Neuron (in vitro differentiated cells): ENCODE measurements around the gene SLC36A3.
"Not testable (repeated sequence)": the region's sequence is repeated elsewhere in the genome, so short reads cannot be mapped to it uniquely, and the experiment has no call there.

Experiments used
- H2AFZ ChIP-seq: one replicate; pipeline ENCODE4 v1.6.1; 2013; ENCODE audit warnings: low read depth, mild to moderate bottlenecking, inconsistent platforms, low read length, moderate library complexity
- H3K27me3 ChIP-seq: one replicate; pipeline ENCODE4 v1.6.1; 2013; ENCODE audit warnings: low read length; ENCODE audit not compliant: insufficient read depth
- H3K36me3 ChIP-seq: one replicate; pipeline ENCODE4 v1.6.1; 2013; ENCODE audit warnings: low read length; ENCODE audit not compliant: insufficient read depth
- H3K4me1 ChIP-seq: one replicate; pipeline ENCODE4 v1.6.1; 2013; ENCODE audit warnings: low read length; ENCODE audit not compliant: insufficient read depth
- H3K4me3 ChIP-seq: 2 replicates; pipeline ENCODE4 v1.5.1; 2013; ENCODE audit warnings: mild to moderate bottlenecking, low read length, moderate library complexity
- H3K9me3 ChIP-seq: one replicate; pipeline ENCODE4 v1.6.1; 2013; ENCODE audit warnings: low read length

SLC36A3 gene

DNA sequence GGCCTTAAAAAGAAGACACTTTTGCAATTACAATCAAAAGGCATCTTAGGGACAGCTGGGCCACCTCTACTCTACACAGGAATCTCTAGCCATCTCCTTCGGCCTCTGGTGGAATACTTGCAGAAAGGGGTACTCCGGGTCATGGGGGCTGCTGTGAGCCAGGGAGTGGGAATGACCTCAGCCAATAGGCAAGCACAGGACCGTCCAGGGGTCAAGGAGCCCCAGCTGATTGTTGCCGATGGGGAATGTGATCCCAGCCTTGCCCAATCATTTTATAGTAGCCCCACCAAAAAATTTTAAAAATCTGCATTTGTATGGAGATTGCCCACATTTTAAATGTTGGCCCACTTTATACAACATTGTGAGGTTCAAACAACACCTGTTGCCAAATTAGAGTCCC is 16.9 kb upstream of the SLC36A3 start:
- H3K27me3 ChIP-seq = no peaks in the 10 kb centered on the region
- H3K4me1 ChIP-seq = peaks cover 5% of the 10 kb centered on the region
- H2AFZ ChIP-seq = no peak overlapping the region
- no peak overlapping the region for H3K4me3 ChIP-seq
- H3K36me3 ChIP-seq = no peaks in the 10 kb centered on the region
- no peaks in the 10 kb centered on the region for H3K9me3 ChIP-seq

DNA sequence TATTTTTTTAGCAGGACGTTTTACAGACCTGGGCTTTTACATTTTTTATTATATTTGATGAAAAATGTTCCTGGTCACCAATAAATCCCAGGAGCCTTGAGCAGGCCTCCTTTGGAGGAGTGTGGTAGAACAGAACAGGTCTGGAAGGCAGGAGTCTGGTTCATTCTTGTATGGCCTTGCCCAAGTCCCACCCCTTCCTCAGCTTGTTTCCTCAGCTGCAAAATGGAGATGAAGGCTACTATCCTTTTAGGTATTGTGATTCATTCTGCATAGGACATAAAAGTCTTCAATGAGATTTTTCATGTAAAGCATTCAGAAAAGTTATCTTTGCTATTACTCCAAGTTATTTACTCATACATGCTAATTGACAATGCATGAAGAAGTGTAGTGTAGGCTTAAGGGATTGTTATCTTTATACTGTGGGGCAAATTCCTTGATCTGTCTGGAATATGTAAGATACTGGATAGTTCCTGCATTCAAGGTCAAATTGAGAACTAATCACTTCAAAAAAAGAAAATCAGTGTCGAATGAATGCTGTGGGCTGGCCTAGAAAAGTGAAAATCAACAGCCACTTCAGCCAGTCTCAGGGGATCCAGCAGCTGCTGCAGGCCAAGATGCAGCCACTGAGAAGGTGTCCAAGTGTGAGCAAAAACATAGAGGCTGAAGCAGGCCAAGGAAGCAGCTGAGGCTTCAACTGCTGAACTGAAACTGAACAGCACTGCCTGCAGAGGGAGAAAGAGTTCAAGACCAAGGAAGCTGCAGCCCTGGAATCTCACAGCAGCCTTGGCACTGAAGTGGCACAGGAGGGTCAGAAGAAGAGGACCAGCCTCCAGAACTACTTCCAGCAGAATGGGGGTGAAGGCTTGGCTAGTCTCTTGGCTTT is 15.5 kb upstream of the SLC36A3 start:
- Histone ChIP-seq H3K36me3 (no peaks in the 10 kb centered on the region), H3K27me3 (no peaks in the 10 kb centered on the region), H3K4me1 (peaks cover 5% of the 10 kb centered on the region), H3K4me3 (no peak overlapping the region), H3K9me3 (no peaks in the 10 kb centered on the region), H2AFZ (no peak overlapping the region)

DNA sequence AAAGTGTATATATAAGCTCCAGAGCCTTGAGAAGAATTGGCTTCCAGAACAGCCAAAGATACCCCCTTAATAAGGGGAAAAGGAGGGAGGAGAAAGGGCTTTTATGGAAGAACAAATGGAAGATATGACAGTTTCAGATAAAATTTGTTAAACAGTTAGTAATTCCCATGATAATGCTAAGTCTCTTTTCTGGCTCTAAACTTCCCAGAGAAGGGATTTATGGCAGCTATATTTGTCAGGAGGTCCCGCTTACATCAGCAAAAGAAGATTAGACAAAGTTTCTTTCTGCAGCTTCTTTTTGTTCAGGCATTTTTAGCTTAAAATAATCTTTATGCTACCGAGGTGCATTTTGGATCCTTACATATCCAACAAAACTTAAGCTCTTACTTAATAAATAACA is 14.3 kb upstream of the SLC36A3 start:
- Histone ChIP-seq H3K27me3 (no peaks in the 10 kb centered on the region), H3K4me3 (no peak overlapping the region), H3K4me1 (peaks cover 5% of the 10 kb centered on the region)

DNA sequence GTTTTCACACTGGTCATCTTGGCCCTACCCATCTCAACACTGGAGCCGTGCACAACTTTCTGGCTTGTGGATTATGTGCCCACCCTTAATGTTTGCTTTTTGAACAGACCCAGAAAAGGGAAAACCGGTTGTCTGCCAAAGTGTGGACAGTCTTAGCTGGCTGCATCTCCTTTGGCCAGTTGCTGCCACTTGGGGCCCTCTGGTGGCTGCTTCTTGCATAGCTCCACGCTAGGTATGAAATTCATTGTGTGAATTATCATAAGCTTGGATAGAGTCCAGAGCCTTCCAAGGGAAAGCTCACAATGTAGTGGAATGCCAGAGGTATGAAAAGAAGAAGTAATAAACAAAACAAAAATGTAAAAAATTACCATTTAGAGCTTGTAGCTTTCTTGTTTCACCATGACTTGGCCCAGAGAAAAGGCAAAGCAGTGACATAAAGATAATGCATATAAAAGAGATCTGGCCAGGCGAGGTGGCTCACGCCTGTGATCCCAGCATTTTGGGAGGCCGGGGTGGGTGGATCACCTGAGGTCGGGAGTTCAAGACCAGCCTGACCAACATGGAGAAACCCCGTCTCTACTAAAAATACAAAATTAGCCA is 12.5 kb upstream of the SLC36A3 start:
- no peaks in the 10 kb centered on the region for H3K4me1 ChIP-seq
- H3K27me3 ChIP-seq = no peaks in the 10 kb centered on the region
- no peaks in the 10 kb centered on the region for H3K36me3 ChIP-seq
- H3K9me3 ChIP-seq = no peaks in the 10 kb centered on the region
- H2AFZ ChIP-seq = no peak overlapping the region
- no peak overlapping the region for H3K4me3 ChIP-seq

More for the DNA sequence above, 14.3 kb upstream of the SLC36A3 start:
- Histone ChIP-seq H3K36me3 (no peaks in the 10 kb centered on the region), H3K9me3 (no peaks in the 10 kb centered on the region), H2AFZ (no peak overlapping the region)

DNA sequence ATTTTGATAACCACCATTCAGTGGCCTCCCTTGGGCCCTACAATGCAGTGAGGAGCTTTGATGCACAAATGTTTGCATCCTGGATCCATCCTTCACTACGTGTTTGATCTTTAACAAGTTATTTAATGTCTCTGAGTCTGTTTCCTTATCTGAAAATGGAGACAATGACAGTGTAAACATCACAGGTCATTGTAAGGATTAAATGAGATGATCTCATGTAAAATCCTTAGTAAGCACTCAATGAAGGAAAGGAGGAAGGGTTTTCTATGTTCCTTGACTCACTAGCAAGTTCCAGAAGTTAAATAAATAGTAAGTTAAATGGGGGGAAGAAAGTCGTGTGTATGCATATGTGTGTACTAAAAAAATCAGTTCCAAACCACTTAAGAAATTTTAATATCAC is 9.8 kb upstream of the SLC36A3 start:
- no peaks in the 10 kb centered on the region for H3K4me1 ChIP-seq
- no peak overlapping the region for H2AFZ ChIP-seq
- H3K27me3 ChIP-seq = no peaks in the 10 kb centered on the region
- H3K4me3 ChIP-seq = no peak overlapping the region
- no peaks in the 10 kb centered on the region for H3K36me3 ChIP-seq
- H3K9me3 ChIP-seq = no peaks in the 10 kb centered on the region

DNA sequence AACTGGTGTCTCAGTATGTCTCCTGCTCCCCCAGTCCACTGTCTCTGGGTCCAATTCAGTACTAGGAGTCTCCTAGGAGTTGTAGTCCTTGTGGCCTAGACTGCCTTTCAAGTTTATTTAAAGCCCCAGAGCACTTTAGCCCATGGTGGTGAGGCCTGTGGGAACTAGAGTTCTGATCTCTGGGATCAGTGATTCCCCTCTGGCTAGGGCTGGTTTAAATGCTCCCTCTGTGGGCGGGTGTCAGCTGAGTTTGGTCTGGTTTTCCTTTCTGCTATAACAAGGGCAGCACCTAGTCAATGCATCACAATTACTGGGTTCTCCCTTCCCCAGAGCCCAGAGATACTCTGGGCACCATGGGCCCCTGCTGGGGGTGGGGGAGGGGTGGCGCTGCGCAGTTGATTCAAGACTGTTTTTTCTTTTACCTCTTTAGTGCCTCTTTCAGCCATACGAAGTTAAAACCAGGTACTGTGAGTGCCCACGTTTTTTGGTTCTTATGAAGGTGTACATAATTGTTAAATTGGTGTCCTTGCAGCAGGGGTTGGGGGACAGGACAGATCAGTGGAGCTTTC is 9.3 kb upstream of the SLC36A3 start:
- Histone ChIP-seq H3K9me3 (no peaks in the 10 kb centered on the region), H3K4me1 (no peaks in the 10 kb centered on the region), H3K4me3 (no peak overlapping the region), H3K36me3 (no peaks in the 10 kb centered on the region), H3K27me3 (no peaks in the 10 kb centered on the region), H2AFZ (no peak overlapping the region)

DNA sequence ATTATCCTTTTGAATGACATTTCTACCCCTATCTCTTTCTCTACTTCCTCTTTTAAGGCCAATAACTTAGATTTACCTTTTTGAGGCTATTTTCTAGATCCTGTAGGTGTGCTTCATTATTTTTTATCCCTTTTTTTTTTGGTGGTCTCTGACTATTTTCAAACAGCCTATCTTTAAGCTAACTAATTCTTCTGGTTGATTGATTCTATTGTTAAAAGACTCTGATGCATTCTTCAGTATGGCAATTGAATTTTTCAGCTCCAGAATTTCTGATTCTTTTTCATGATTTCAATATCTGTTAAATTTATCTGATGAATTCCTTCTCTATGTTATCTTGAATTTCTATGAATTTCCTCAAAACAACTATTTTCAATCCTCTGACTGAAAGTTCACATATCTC is 7.4 kb upstream of the SLC36A3 start:
- no peaks in the 10 kb centered on the region for H3K9me3 ChIP-seq
- no peak overlapping the region for H2AFZ ChIP-seq
- H3K27me3 ChIP-seq = no peaks in the 10 kb centered on the region
- H3K4me3 ChIP-seq = no peak overlapping the region
- H3K36me3 ChIP-seq = no peaks in the 10 kb centered on the region
- no peaks in the 10 kb centered on the region for H3K4me1 ChIP-seq

DNA sequence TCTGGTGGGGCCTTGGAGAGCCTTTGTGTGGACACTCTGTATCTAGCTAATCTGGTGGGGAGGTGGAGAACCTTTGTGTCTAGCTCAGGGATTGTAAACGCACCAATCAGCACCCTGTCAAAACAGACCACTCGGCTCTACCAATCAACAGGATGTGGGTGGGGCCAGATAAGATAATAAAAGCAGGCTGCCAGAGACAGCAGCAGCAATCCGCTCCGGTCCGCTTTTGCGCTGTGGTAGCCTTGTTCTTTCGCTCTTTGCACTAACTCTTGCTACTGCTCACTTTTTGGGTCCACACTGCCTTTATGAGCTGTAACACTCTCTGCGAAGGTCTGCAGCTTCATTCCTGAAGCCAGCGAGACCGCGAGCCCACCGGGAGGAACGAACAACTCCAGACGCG is 6.3 kb upstream of the SLC36A3 start:
- not testable (repeated sequence) for H2AFZ ChIP-seq, H3K4me3 ChIP-seq, H3K36me3 ChIP-seq, H3K4me1 ChIP-seq, H3K27me3 ChIP-seq, H3K9me3 ChIP-seq

DNA sequence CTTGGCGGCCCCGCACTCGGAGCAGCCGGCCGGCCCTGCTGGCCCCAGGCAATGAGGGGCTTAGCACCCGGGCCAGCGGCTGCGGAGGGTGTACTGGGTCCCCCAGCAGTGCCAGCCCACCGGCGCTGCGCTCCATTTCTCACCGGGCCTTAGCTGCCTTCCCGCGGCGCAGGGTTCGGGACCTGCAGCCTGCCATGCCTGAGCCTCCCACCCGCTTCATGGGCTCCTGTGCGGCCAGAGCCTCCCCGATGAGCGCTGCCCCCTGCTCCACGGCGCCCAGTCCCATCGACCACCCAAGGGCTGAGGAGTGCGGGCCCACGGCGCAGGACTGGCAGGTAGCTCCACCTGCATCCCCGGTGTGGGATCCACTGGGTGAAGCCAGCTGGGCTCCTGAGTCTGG is 5.7 kb upstream of the SLC36A3 start:
- not testable (repeated sequence) for H3K4me3 ChIP-seq, H3K27me3 ChIP-seq, H3K36me3 ChIP-seq, H2AFZ ChIP-seq, H3K9me3 ChIP-seq, H3K4me1 ChIP-seq

DNA sequence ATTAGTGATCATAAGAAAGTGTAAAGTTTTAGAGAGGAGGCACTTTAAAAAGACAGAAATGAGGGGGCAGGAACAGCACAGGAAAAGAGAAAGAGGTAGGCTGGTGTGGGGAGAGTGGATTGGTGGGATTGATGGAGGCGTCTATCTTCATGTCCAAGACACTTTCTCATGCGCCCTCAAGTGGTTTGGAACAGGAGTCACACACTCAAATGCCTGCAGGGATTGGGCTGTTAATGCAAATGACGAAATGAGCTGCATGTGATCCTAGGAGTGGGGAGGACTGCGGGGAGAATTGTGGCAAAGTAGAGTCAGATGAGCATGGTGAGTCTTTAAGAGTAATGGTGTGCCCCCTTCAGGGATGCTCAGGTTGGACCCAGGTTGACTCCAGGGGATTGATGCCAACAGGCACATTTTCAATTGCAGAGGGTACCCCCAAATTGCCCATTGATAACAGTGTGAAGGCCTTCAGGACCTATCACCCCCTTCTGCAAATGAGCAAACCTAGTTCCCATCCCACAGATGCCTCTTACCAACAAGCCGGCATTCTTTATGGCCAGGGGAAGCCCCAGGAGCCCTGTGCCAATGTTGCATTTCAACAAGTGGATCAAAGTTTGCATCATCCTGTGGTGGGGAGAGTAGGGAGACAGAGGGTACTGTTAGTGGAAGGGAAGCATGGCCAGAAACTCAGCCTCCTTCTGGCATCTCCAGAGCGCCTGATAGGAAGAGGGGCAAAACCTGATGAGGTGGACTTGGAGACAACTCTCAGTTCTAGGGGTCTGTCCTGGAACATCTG is 5.3 kb downstream of the SLC36A3 start:
- H3K4me1 ChIP-seq = no peaks in the 10 kb centered on the region
- no peaks in the 10 kb centered on the region for H3K27me3 ChIP-seq
- H3K9me3 ChIP-seq = no peaks in the 10 kb centered on the region
- H2AFZ ChIP-seq = no peak overlapping the region
- no peaks in the 10 kb centered on the region for H3K36me3 ChIP-seq
- no peak overlapping the region for H3K4me3 ChIP-seq

DNA sequence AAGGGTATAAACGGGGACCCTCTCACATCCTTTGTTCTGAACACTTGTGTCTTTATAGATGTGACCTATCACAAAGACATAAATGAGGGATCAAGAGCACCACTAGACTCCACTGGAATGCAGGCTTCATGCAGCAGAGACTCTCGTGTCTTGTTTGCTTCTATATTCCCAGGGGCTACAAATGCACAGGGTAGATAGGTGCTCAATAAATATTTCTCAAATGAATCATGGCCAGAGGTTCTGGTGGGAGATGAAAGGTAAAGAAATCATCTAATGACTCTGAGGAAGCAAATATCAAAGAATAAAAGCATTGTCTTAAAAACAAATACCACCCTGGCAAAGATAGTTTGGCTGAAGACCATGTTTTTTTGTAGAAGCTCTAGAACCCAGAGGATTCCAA is 6.6 kb downstream of the SLC36A3 start:
- Histone ChIP-seq H2AFZ (no peak overlapping the region), H3K4me1 (no peaks in the 10 kb centered on the region), H3K4me3 (no peak overlapping the region), H3K36me3 (no peaks in the 10 kb centered on the region), H3K9me3 (no peaks in the 10 kb centered on the region), H3K27me3 (no peaks in the 10 kb centered on the region)

DNA sequence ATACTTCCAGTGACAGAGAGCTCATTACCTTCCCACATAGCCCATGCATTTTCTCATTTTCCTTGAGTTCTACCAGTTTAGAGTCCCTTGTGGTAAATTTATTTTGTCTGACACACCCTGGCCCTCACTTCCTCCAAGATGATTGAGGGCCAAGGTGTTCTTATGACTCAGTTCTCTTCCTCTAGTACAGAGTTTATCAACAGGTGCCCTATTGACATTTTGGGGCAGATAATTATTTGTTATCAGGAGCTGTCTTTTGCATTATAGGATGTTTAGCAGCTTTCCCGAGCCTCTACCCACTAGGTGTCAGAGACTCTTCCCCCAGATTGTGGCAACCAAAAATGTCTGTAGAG is 7.1 kb downstream of the SLC36A3 start:
- Histone ChIP-seq H2AFZ (no peak overlapping the region), H3K4me1 (no peaks in the 10 kb centered on the region), H3K27me3 (no peaks in the 10 kb centered on the region), H3K9me3 (no peaks in the 10 kb centered on the region), H3K4me3 (no peak overlapping the region), H3K36me3 (no peaks in the 10 kb centered on the region)

- Histone ChIP-seq H3K4me3 (no peak overlapping the region), H3K27me3 (no peaks in the 10 kb centered on the region), H3K36me3 (no peaks in the 10 kb centered on the region), H2AFZ (no peak overlapping the region), H3K4me1 (no peaks in the 10 kb centered on the region), H3K9me3 (no peaks in the 10 kb centered on the region)
Measured at GRCh38 chr5:151295791-151296477, 7.6 kb downstream of the SLC36A3 start.
